GM12878 (cell line): ENCODE measurements around the gene RCCD1.

Experiments
- NR2F1 ChIP-seq: fragments of 450-650 bp; conservative IDR thresholded peaks from 2 replicates; pipeline ENCODE4 v1.6.1; 2017; ENCODE audit warnings: mild to moderate bottlenecking
- RFX5 ChIP-seq: IDR thresholded peaks from 2 replicates; pipeline ENCODE4 v1.6.1; 2011; ENCODE audit warnings: low read depth, low read length, improper control_type of control experiment
- YY1 ChIP-seq: IDR thresholded peaks from 2 replicates; pipeline ENCODE4 v1.6.1; 2011; ENCODE audit warnings: low read depth, mild to moderate bottlenecking, low read length
- TF ChIP-seq, protein P1 (sequence below), 3 experiments: IDR thresholded peaks in 2 of 3; conservative IDR thresholded peaks in 1 of 3; 2 replicates each; pipeline ENCODE4 v1.5.1; 2011; ENCODE audit warnings: low read depth in 3 of 3, low read length in 3 of 3, mild to moderate bottlenecking in 3 of 3, control low read depth in 2 of 3, moderate library complexity in 2 of 3, inconsistent platforms in 1 of 3, mixed read lengths in 1 of 3; ENCODE audit not compliant: control insufficient read depth in 2 of 3, insufficient read depth in 1 of 3; ENCODE audit errors: extremely low read depth in 1 of 3
- TF ChIP-seq, protein P2 (sequence below): IDR thresholded peaks from 2 replicates; pipeline ENCODE4 v1.6.1; 2012; ENCODE audit warnings: mild to moderate bottlenecking, low read depth, low read length

DNA sequence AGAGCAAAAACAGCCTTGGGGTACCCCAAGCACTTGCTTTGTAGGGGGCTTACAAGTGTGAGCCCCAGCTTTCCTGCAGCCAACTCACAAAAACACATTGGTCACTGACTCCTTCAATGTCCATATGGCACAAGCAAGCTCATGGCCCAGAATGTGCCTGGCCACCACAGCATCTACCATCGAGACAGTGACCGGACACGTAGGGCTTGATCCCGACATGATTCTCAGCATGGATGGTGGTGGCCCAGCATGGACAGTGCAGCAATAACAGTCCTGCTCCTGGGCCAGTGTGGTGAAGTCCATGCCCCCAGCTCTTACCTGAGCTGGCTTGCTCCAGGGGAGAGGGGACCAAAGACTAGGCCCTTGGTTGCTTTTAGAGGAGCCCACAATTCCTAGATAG lies 13.6 kb upstream of the RCCD1 start:
- no peak for TF ChIP-seq YY1
- no peak for TF ChIP-seq RFX5
- TF ChIP-seq, protein P1, sequence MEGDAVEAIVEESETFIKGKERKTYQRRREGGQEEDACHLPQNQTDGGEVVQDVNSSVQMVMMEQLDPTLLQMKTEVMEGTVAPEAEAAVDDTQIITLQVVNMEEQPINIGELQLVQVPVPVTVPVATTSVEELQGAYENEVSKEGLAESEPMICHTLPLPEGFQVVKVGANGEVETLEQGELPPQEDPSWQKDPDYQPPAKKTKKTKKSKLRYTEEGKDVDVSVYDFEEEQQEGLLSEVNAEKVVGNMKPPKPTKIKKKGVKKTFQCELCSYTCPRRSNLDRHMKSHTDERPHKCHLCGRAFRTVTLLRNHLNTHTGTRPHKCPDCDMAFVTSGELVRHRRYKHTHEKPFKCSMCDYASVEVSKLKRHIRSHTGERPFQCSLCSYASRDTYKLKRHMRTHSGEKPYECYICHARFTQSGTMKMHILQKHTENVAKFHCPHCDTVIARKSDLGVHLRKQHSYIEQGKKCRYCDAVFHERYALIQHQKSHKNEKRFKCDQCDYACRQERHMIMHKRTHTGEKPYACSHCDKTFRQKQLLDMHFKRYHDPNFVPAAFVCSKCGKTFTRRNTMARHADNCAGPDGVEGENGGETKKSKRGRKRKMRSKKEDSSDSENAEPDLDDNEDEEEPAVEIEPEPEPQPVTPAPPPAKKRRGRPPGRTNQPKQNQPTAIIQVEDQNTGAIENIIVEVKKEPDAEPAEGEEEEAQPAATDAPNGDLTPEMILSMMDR (IDR thresholded peaks at IDR 0.05 in 2 of 3, conservative IDR thresholded peaks at IDR 0.05 in 1 of 3; ENCODE audit: control insufficient read depth in 2 of 3, extremely low read depth in 1 of 3, insufficient read depth in 1 of 3, low read depth in 3 of 3, low read length in 3 of 3): no peak
- TF ChIP-seq, protein P2, sequence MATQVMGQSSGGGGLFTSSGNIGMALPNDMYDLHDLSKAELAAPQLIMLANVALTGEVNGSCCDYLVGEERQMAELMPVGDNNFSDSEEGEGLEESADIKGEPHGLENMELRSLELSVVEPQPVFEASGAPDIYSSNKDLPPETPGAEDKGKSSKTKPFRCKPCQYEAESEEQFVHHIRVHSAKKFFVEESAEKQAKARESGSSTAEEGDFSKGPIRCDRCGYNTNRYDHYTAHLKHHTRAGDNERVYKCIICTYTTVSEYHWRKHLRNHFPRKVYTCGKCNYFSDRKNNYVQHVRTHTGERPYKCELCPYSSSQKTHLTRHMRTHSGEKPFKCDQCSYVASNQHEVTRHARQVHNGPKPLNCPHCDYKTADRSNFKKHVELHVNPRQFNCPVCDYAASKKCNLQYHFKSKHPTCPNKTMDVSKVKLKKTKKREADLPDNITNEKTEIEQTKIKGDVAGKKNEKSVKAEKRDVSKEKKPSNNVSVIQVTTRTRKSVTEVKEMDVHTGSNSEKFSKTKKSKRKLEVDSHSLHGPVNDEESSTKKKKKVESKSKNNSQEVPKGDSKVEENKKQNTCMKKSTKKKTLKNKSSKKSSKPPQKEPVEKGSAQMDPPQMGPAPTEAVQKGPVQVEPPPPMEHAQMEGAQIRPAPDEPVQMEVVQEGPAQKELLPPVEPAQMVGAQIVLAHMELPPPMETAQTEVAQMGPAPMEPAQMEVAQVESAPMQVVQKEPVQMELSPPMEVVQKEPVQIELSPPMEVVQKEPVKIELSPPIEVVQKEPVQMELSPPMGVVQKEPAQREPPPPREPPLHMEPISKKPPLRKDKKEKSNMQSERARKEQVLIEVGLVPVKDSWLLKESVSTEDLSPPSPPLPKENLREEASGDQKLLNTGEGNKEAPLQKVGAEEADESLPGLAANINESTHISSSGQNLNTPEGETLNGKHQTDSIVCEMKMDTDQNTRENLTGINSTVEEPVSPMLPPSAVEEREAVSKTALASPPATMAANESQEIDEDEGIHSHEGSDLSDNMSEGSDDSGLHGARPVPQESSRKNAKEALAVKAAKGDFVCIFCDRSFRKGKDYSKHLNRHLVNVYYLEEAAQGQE: no peak
- no peak for TF ChIP-seq NR2F1
